ENCODE results near the gene AKNA.

- no peak for TF ChIP-seq POLR2AphosphoS5 (IDR thresholded peaks at IDR 0.05; ENCODE audit: insufficient read depth in 1 of 2, low read depth in 1 of 2)
- no peak for TF ChIP-seq POLR2A (IDR thresholded peaks at IDR 0.05)
- TF ChIP-seq CTCF (IDR thresholded peaks at IDR 0.05) = no peak
Observed at GRCh38 chr9:114311571-114312512, 75.9 kb downstream of the AKNA start.

Data from vagina (tissue), 2 donors.